A549 (cell line): ENCODE results near the gene MUC4. TPM values are rescaled to one million over a fixed set of nuclear protein-coding genes. Genes with fewer than 3 reads are reported as not detected.

ENCODE experiments used
- ATAC-seq, 2 experiments: fragments of 200-7000 bp in 1 of 2; fragments of >200 bp in 1 of 2; cut with Nextera tagmentation in 1 of 2; cut with Tn5 transposase in 1 of 2; 3 replicates each; pipeline versions ENCODE4 v1.8.0 to v1.9.1; 2018 to 2020; ENCODE audit warnings: mild to moderate bottlenecking in 1 of 2, moderate library complexity in 1 of 2
- CTCF ChIA-PET: fragments of 300-600 bp; sonication (Branson Sonifier 250); formaldehyde crosslinking; extraction: SDS; loops from one replicate; lab custom pipeline; 2021; ENCODE audit warnings: antibody characterized with exemption, inconsistent platforms; lab: Yijun Ruan, JAX
- POLR2A ChIA-PET: fragments of 350-600 bp; formaldehyde crosslinking; extraction: SDS; loops from one replicate; lab custom pipeline; 2021; ENCODE audit warnings: antibody characterized with exemption, inconsistent platforms; lab: Yijun Ruan, JAX
- DNase-seq, 2 experiments: peaks; one replicate each; pipeline versions ENCODE4 v3.0.0 to v3.0.0-alpha.2; 2011 to 2016; ENCODE audit warnings: low read depth in 1 of 2, low spot score in 1 of 2
- FAIRE-seq: peaks from 2 replicates; lab custom pipeline; 2011; peaks lifted over from hg19 to GRCh38; lab: Jason Lieb, UNC
- H3K27ac ChIP-seq, 2 experiments: fragments of >200 bp; sonication (Bioruptor Twin); formaldehyde crosslinking; 3 replicates each; pipeline ENCODE4 v1.5.1; 2016 to 2017
- H3K4me1 ChIP-seq: fragments of >200 bp; sonication (Bioruptor Twin); formaldehyde crosslinking; 3 replicates; pipeline ENCODE4 v1.6.1; 2016
- H3K4me2 ChIP-seq: fragments of >200 bp; sonication (Bioruptor Twin); formaldehyde crosslinking; 3 replicates; pipeline ENCODE4 v1.6.1; 2016
- H3K4me3 ChIP-seq: fragments of >200 bp; sonication (Bioruptor Twin); formaldehyde crosslinking; 3 replicates; pipeline ENCODE4 v1.5.1; 2016
- H3K9me3 ChIP-seq: fragments of >200 bp; sonication (Bioruptor Twin); formaldehyde crosslinking; 3 replicates; pipeline ENCODE4 v1.6.1; 2016
- BHLHE40 ChIP-seq: IDR thresholded peaks from 2 replicates; pipeline ENCODE4 v1.6.1; 2012; ENCODE audit warnings: low read depth, low read length, inconsistent platforms
- CHD2 ChIP-seq: fragments of 150-350 bp; IDR thresholded peaks from 2 replicates; pipeline ENCODE4 v1.6.1; 2014; ENCODE audit warnings: low read length; ENCODE audit not compliant: partially characterized antibody
- EHMT2 ChIP-seq: fragments of 200-600 bp; sonication (generic); IDR thresholded peaks from 2 replicates; pipeline ENCODE4 v1.6.1; 2016; ENCODE audit warnings: antibody characterized with exemption, low read depth, mild to moderate bottlenecking, moderate library complexity
- ESRRA ChIP-seq: fragments of 150-350 bp; IDR thresholded peaks from 2 replicates; pipeline ENCODE4 v1.6.1; 2014; ENCODE audit warnings: mild to moderate bottlenecking, low read length, borderline replicate concordance
- FOSL2 ChIP-seq, 2 experiments: fragments of 450-650 bp in 1 of 2; fragments of >200 bp in 1 of 2; sonication (Bioruptor Twin) in 1 of 2; formaldehyde crosslinking; IDR thresholded peaks; 2 replicates each; pipeline versions ENCODE4 v1.5.0 to v1.6.1; 2016 to 2020; ENCODE audit warnings: mild to moderate bottlenecking in 1 of 2, moderate library complexity in 1 of 2
- FOXS1 ChIP-seq: fragments of 250-450 bp; sonication (Bioruptor Pico); IDR thresholded peaks from 2 replicates; pipeline ENCODE4 v1.5.0; 2020; ENCODE audit warnings: mild to moderate bottlenecking, moderate library complexity
- GATA3 ChIP-seq: IDR thresholded peaks from 2 replicates; pipeline ENCODE4 v1.6.1; 2012; ENCODE audit warnings: borderline replicate concordance
- HOXA7 ChIP-seq: fragments of 250-450 bp; sonication (Bioruptor Pico); IDR thresholded peaks from 2 replicates; pipeline ENCODE4 v1.5.0; 2020; ENCODE audit warnings: mild to moderate bottlenecking, moderate library complexity
- HOXB13 ChIP-seq: fragments of 250-450 bp; sonication (Bioruptor Pico); IDR thresholded peaks from 2 replicates; pipeline ENCODE4 v1.5.0; 2020; ENCODE audit warnings: low read depth, mild to moderate bottlenecking, moderate library complexity
- JUN ChIP-seq, 2 experiments: fragments of >200 bp; sonication (Bioruptor Twin); formaldehyde crosslinking; IDR thresholded peaks; 2 replicates in 1 of 2; 3 replicates in 1 of 2; pipeline ENCODE4 v1.6.1; 2016 to 2017
- JUNB ChIP-seq: fragments of >200 bp; sonication (Bioruptor Twin); formaldehyde crosslinking; IDR thresholded peaks from 2 replicates; pipeline ENCODE4 v1.6.1; 2016
- KDM5A ChIP-seq: fragments of 200-600 bp; sonication (generic); IDR thresholded peaks from 2 replicates; pipeline ENCODE4 v1.6.1; 2016; ENCODE audit warnings: antibody characterized with exemption, mild to moderate bottlenecking
- MYC ChIP-seq: IDR thresholded peaks from 2 replicates; pipeline ENCODE4 v1.6.1; 2012; ENCODE audit warnings: mild to moderate bottlenecking, inconsistent platforms, low read length, improper control_type of control experiment, borderline replicate concordance
- NFE2L2 ChIP-seq: fragments of 150-350 bp; conservative IDR thresholded peaks from 2 replicates; pipeline ENCODE4 v1.6.1; 2014; ENCODE audit warnings: low read length
- NPAS2 ChIP-seq: fragments of 250-450 bp; sonication (Bioruptor Pico); IDR thresholded peaks from 2 replicates; pipeline ENCODE4 v1.8.0; 2022; ENCODE audit warnings: mild to moderate bottlenecking, moderate library complexity, borderline replicate concordance
- PHF8 ChIP-seq: fragments of 200-600 bp; sonication (generic); IDR thresholded peaks from 2 replicates; pipeline ENCODE4 v1.6.1; 2016; ENCODE audit warnings: low read depth, mild to moderate bottlenecking, antibody characterized with exemption, moderate library complexity, borderline replicate concordance
- POLR2AphosphoS2 ChIP-seq: conservative IDR thresholded peaks from 2 replicates; pipeline ENCODE4 v1.6.1; 2012; ENCODE audit warnings: low read length, improper control_type of control experiment, inconsistent platforms
- RAD21 ChIP-seq, 2 experiments: fragments of >200 bp in 1 of 2; sonication (Bioruptor Twin) in 1 of 2; formaldehyde crosslinking in 1 of 2; IDR thresholded peaks in 1 of 2; conservative IDR thresholded peaks in 1 of 2; 2 replicates in 1 of 2; 3 replicates in 1 of 2; pipeline ENCODE4 v1.6.1; 2012 to 2018; ENCODE audit warnings: inconsistent platforms in 1 of 2
- RARB ChIP-seq: fragments of 250-450 bp; sonication (Bioruptor Pico); IDR thresholded peaks from 2 replicates; pipeline ENCODE4 v1.8.0; 2021; ENCODE audit warnings: mild to moderate bottlenecking, moderate library complexity
- RNF2 ChIP-seq: fragments of 200-600 bp; sonication (generic); IDR thresholded peaks from 2 replicates; pipeline ENCODE4 v1.6.1; 2016; ENCODE audit warnings: low read depth, mild to moderate bottlenecking, antibody characterized with exemption, moderate library complexity, borderline replicate concordance
- SMC3 ChIP-seq: fragments of >200 bp; sonication (Bioruptor Twin); formaldehyde crosslinking; IDR thresholded peaks from 3 replicates; pipeline ENCODE4 v1.6.1; 2018; ENCODE audit warnings: inconsistent platforms
- TFCP2L1 ChIP-seq: fragments of 250-450 bp; sonication (Bioruptor Pico); IDR thresholded peaks from 2 replicates; pipeline ENCODE4 v1.5.0; 2021; ENCODE audit warnings: mild to moderate bottlenecking
- TP53 ChIP-seq: fragments of 250-450 bp; sonication (Bioruptor Pico); IDR thresholded peaks from 2 replicates; pipeline ENCODE4 v1.5.0; 2021; ENCODE audit warnings: mild to moderate bottlenecking, moderate library complexity
- ZC3H11A ChIP-seq: fragments of 450-650 bp; IDR thresholded peaks from 2 replicates; pipeline ENCODE4 v1.6.1; 2014; ENCODE audit warnings: antibody characterized with exemption, mild to moderate bottlenecking
- ZSCAN20 ChIP-seq: fragments of 250-450 bp; sonication (Bioruptor Pico); IDR thresholded peaks from 2 replicates; pipeline ENCODE4 v1.8.0; 2022; ENCODE audit warnings: mild to moderate bottlenecking, moderate library complexity
- WGBS: methylation state at CpG from one replicate; pipeline ENCODE4 v1.1.6; 2017; ENCODE audit errors: missing lambda C conversion rate; 5-methylcytosine and 5-hydroxymethylcytosine counted together
- polyA plus RNA-seq, 4 experiments: library from polyadenylated mRNA; depleted of rRNA in 3 of 4; stranded (reverse); fragments of >200 nt; fragmentation: RNase III in 1 of 4; extraction: RNeasy Plus Mini Kit Qiagen cat#74134 plus additional on column Dnase treatment in 1 of 4; gene quantifications; 2 replicates in 3 of 4; 3 replicates in 1 of 4; pipeline ENCODE4 v1.2.3, GENCODE V29; 2011 to 2017
- TF ChIP-seq, protein P1 (sequence below): fragments of 250-450 bp; sonication (Bioruptor Pico); IDR thresholded peaks from 2 replicates; pipeline ENCODE4 v1.5.0; 2020; ENCODE audit warnings: low read depth, mild to moderate bottlenecking, moderate library complexity
- TF ChIP-seq, protein P2 (sequence below): IDR thresholded peaks from 2 replicates; pipeline ENCODE4 v1.6.1; 2012; ENCODE audit warnings: low read depth, borderline replicate concordance
- TF ChIP-seq, protein P3 (sequence below): fragments of 150-350 bp; IDR thresholded peaks from 2 replicates; pipeline ENCODE4 v1.6.1; 2014; ENCODE audit warnings: low read depth, mild to moderate bottlenecking, low read length
- TF ChIP-seq, protein P4 (sequence below): fragments of 450-650 bp; IDR thresholded peaks from 2 replicates; pipeline ENCODE4 v1.6.1; 2014; ENCODE audit warnings: antibody characterized with exemption
- TF ChIP-seq, protein P5 (sequence below): fragments of >200 bp; sonication (Bioruptor Twin); formaldehyde crosslinking; IDR thresholded peaks from 3 replicates; pipeline ENCODE4 v1.5.1; 2016

The MUC4 gene
- polyA plus RNA-seq, 2 of the 4 experiments (the other 2 are of a cell fraction) = 0.04 TPM; not detected in 1

DNA sequence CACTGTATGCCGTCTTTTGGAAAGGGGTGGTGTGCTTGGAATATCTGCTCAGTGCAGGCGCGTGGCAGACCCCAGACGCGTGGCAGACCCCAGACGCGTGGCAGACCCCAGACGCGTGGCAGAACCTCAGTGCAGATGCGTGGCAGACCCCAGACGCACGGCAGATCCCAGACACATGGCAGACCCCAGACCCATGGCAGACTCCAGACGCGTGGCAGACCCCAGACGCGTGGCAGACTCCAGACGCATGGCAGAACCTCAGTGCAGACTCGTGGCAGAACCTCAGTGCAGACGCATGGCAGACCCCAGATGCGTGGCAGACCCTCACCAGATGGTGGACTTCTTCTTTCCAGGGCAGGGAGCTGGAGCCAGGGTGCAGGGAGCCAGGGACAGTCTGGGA is 637 bp upstream of the MUC4 start:
- POLR2A ChIA-PET = interaction anchor here (0.9 kb wide), 1 partner anchor 74 kb away, joined by 3 read pairs; no protein-coding TSS in a partner anchor
- DNase-seq = no peak
- Histone ChIP-seq H3K27ac (no peak overlapping the region), H3K4me1 (0 out of 3 replicates have a peak, but pooled peaks cover 4% of the 10 kb centered on the region), H3K9me3 (no peaks in the 10 kb centered on the region), H3K4me2 (no peak overlapping the region), H3K4me3 (no peak overlapping the region)
- no peak for FAIRE-seq
- CTCF ChIA-PET = interaction anchor here (1.1 kb wide), 1 partner anchor 15 kb away, joined by 3 read pairs; no protein-coding TSS in a partner anchor
- WGBS = 70% methylated on average over 12 of the region's 20 CpGs
- ATAC-seq = no peak
- TF ChIP-seq SMC3 (no peak), NPAS2 (CRISPR knock-in tag) (no peak), POLR2AphosphoS2 (no peak), EHMT2 (no peak), RNF2 (no peak), FOSL2 (IDR thresholded peaks at IDR 0.05) (no peak), FOSL2 (CRISPR knock-in tag; IDR thresholded peaks at IDR 0.05) (no peak), PHF8 (no peak), MYC (no peak), ESRRA (no peak), NFE2L2 (no peak), GATA3 (no peak), CHD2 (no peak), KDM5A (no peak), RAD21 (conservative IDR thresholded peaks at IDR 0.05 in 1 of 2, IDR thresholded peaks at IDR 0.05 in 1 of 2) (no peak)
- TF ChIP-seq, protein P1, sequence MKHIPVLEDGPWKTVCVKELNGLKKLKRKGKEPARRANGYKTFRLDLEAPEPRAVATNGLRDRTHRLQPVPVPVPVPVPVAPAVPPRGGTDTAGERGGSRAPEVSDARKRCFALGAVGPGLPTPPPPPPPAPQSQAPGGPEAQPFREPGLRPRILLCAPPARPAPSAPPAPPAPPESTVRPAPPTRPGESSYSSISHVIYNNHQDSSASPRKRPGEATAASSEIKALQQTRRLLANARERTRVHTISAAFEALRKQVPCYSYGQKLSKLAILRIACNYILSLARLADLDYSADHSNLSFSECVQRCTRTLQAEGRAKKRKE (CRISPR knock-in tag) = no peak
- TF ChIP-seq, protein P2, sequence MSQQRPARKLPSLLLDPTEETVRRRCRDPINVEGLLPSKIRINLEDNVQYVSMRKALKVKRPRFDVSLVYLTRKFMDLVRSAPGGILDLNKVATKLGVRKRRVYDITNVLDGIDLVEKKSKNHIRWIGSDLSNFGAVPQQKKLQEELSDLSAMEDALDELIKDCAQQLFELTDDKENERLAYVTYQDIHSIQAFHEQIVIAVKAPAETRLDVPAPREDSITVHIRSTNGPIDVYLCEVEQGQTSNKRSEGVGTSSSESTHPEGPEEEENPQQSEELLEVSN = no peak
- TF ChIP-seq, protein P3, sequence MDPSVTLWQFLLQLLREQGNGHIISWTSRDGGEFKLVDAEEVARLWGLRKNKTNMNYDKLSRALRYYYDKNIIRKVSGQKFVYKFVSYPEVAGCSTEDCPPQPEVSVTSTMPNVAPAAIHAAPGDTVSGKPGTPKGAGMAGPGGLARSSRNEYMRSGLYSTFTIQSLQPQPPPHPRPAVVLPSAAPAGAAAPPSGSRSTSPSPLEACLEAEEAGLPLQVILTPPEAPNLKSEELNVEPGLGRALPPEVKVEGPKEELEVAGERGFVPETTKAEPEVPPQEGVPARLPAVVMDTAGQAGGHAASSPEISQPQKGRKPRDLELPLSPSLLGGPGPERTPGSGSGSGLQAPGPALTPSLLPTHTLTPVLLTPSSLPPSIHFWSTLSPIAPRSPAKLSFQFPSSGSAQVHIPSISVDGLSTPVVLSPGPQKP = no peak
- TF ChIP-seq, protein P4, sequence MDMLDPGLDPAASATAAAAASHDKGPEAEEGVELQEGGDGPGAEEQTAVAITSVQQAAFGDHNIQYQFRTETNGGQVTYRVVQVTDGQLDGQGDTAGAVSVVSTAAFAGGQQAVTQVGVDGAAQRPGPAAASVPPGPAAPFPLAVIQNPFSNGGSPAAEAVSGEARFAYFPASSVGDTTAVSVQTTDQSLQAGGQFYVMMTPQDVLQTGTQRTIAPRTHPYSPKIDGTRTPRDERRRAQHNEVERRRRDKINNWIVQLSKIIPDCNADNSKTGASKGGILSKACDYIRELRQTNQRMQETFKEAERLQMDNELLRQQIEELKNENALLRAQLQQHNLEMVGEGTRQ = no peak

DNA sequence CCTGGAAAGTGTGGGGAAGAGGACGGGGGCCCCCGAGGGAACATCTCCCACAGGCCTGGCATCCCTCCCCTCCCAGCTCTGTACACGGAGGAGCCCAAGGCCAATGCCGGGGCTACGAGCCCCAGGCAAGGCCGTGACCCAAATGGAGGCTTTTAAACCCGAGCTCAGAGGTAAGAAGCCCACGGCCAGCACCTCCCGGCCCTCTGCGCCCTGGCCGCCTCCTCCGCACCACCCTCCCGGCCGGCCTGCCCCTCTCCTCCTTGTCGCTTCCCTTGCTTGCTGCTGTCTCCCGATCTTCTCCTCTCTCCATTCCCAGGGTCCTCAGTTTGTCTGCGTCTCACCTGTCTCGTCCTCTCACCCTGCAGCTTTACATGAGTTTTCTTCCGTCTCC is 1.3 kb downstream of the MUC4 start:
- ChIA-PET CTCF (interaction anchor here (2.4 kb wide), 1 partner anchor 40 kb away, joined by 10 read pairs; no protein-coding TSS in a partner anchor), POLR2A (no interaction called here)
- Histone ChIP-seq H3K4me3 (no peak overlapping the region), H3K4me1 (0 out of 3 replicates have a peak, but pooled peaks cover 3% of the 10 kb centered on the region), H3K27ac (no peak overlapping the region), H3K4me2 (no peak overlapping the region), H3K9me3 (no peaks in the 10 kb centered on the region)
- no peak for TF ChIP-seq TP53
- TF ChIP-seq CHD2 = no peak
- no peak for TF ChIP-seq RARB (CRISPR knock-in tag)
- TF ChIP-seq ZC3H11A = no peak
- TF ChIP-seq, protein P5, sequence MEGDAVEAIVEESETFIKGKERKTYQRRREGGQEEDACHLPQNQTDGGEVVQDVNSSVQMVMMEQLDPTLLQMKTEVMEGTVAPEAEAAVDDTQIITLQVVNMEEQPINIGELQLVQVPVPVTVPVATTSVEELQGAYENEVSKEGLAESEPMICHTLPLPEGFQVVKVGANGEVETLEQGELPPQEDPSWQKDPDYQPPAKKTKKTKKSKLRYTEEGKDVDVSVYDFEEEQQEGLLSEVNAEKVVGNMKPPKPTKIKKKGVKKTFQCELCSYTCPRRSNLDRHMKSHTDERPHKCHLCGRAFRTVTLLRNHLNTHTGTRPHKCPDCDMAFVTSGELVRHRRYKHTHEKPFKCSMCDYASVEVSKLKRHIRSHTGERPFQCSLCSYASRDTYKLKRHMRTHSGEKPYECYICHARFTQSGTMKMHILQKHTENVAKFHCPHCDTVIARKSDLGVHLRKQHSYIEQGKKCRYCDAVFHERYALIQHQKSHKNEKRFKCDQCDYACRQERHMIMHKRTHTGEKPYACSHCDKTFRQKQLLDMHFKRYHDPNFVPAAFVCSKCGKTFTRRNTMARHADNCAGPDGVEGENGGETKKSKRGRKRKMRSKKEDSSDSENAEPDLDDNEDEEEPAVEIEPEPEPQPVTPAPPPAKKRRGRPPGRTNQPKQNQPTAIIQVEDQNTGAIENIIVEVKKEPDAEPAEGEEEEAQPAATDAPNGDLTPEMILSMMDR = no peak
- no peak for TF ChIP-seq PHF8
- TF ChIP-seq ZSCAN20 (CRISPR knock-in tag) = no peak
- TF ChIP-seq NPAS2 (CRISPR knock-in tag) = no peak
- no peak for TF ChIP-seq TFCP2L1
- no peak for TF ChIP-seq BHLHE40
- TF ChIP-seq FOXS1 = no peak
- no peak for TF ChIP-seq NFE2L2
- TF ChIP-seq HOXA7 (CRISPR knock-in tag) = no peak
- no peak for TF ChIP-seq HOXB13 (CRISPR knock-in tag)
- no peak for TF ChIP-seq JUN (IDR thresholded peaks at IDR 0.05)
- TF ChIP-seq JUNB = no peak
- 79% methylated on average over 16 of the region's 19 CpGs for WGBS
- ATAC-seq (no peak; a peak in 1 of 6 replicates), DNase-seq (no peak), FAIRE-seq (no peak)
